HL-60/S4 (cell line): ENCODE measurements around the gene TADA3.

Source experiments
- in situ Hi-C: fragments of 300-500 bp; cut with MboI; formaldehyde crosslinking; loops from 2 replicates; pipeline ENCODE4 v1.14.3; 2022; ENCODE audit warnings: low sequenced_read_pairs

Gene TADA3

DNA sequence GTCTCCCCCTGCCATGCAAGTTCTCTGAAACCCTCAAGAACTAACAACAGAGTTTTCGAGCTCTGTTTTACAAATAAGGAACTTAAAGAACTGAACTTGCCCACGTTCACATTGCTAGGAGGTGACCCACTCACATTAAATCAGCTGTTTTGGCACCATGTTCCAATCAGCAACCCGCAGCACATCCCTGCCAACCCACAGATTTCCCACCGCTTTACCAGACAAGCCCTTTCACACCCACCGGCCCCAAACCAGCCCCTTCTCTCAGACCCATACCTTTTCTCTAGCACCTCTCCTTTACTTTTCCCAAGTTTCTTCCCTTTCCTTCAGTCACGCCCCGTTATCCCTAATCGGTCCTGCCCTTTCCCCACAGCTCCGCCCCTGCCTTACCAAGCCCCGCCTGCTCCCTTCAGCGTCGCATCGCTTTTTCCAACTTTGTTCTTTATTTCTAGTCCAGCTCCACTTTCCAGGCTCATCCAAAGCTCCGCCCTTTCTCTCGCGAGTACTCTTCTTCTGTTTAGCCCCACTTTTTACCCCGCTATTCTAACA is 61.5 kb downstream of the TADA3 start:
- in situ Hi-C loops, result no loop called here
